Hepatocyte (in vitro differentiated cells): ENCODE measurements around the gene AUTS2. TPM values are rescaled to one million over a fixed set of nuclear protein-coding genes. Genes with fewer than 3 reads are reported as not detected.

Source experiments
- DNase-seq: peaks from one replicate; pipeline ENCODE4 v3.0.0-alpha.2; 2016; ENCODE audit warnings: low spot score
- H2AFZ ChIP-seq: fragments of 200-600 bp; sonication (generic); 2 replicates; pipeline ENCODE4 v1.6.0; 2016; ENCODE audit warnings: antibody characterized with exemption, mild to moderate bottlenecking
- H3K27ac ChIP-seq: fragments of 200-600 bp; sonication (generic); 2 replicates; pipeline ENCODE4 v1.5.1; 2016; ENCODE audit warnings: mild to moderate bottlenecking
- H3K27me3 ChIP-seq: fragments of 200-600 bp; sonication (generic); 2 replicates; pipeline ENCODE4 v1.6.1; 2016
- H3K36me3 ChIP-seq: fragments of 200-600 bp; sonication (generic); replicated peaks from 2 replicates; pipeline ENCODE4 v1.5.1; 2016; ENCODE audit warnings: low read depth; ENCODE audit not compliant: insufficient read depth
- H3K4me1 ChIP-seq: fragments of 200-600 bp; sonication (generic); 2 replicates; pipeline ENCODE4 v1.5.1; 2016; ENCODE audit warnings: mild to moderate bottlenecking, moderate library complexity; ENCODE audit not compliant: insufficient read depth
- H3K4me2 ChIP-seq: fragments of 200-600 bp; sonication (generic); 2 replicates; pipeline ENCODE4 v1.6.0; 2016
- H3K4me3 ChIP-seq: fragments of 200-600 bp; sonication (generic); 2 replicates; pipeline ENCODE4 v1.5.1; 2016; ENCODE audit warnings: mild to moderate bottlenecking
- H3K79me2 ChIP-seq: fragments of 200-600 bp; sonication (generic); 2 replicates; pipeline ENCODE4 v1.6.0; 2017; ENCODE audit warnings: mild to moderate bottlenecking
- H3K9me2 ChIP-seq: fragments of 200-600 bp; sonication (generic); replicated peaks from 2 replicates; pipeline ENCODE4 v1.6.0; 2017; ENCODE audit warnings: mild to moderate bottlenecking; ENCODE audit not compliant: insufficient read depth
- H3K9me3 ChIP-seq: fragments of 200-600 bp; sonication (generic); 2 replicates; pipeline ENCODE4 v1.5.1; 2016; ENCODE audit warnings: low read depth, mild to moderate bottlenecking
- H4K20me1 ChIP-seq: fragments of 200-600 bp; sonication (generic); 2 replicates; pipeline ENCODE4 v1.6.0; 2016; ENCODE audit warnings: mild to moderate bottlenecking; ENCODE audit not compliant: insufficient read depth, poor library complexity, severe bottlenecking
- EZH2 ChIP-seq: fragments of 200-600 bp; sonication (generic); IDR thresholded peaks from 2 replicates; pipeline ENCODE4 v1.6.1; 2016; ENCODE audit warnings: antibody characterized with exemption, mild to moderate bottlenecking, borderline replicate concordance
- EZH2phosphoT487 ChIP-seq: fragments of 200-600 bp; sonication (generic); IDR thresholded peaks from one replicate; pipeline ENCODE4 v1.6.1; 2018; ENCODE audit warnings: antibody characterized with exemption, mild to moderate bottlenecking, low read depth, moderate library complexity; ENCODE audit not compliant: unreplicated experiment, severe bottlenecking
- WGBS: methylation state at CpG from one replicate; pipeline ENCODE4 v1.1.6; 2016; ENCODE audit warnings: low lambda C conversion rate; ENCODE audit errors: missing lambda C conversion rate; 5-methylcytosine and 5-hydroxymethylcytosine counted together
- polyA plus RNA-seq: library from polyadenylated mRNA; unstranded; fragments of >200 nt; fragmentation: Nextera tagmentation; extraction: Ambion mirVana; gene quantifications from 2 replicates; pipeline ENCODE4 v1.2.1, GENCODE V29; 2016
- total RNA-seq: library from RNA; depleted of rRNA; stranded (reverse); fragments of >200 nt; gene quantifications from 2 replicates; pipeline ENCODE4 v1.2.3, GENCODE V29; 2014
- TF ChIP-seq, protein P1 (sequence below): fragments of 200-600 bp; sonication (generic); IDR thresholded peaks from 2 replicates; pipeline ENCODE4 v1.5.1; 2016; ENCODE audit warnings: antibody characterized with exemption, mild to moderate bottlenecking; ENCODE audit not compliant: poor library complexity

AUTS2 gene
- total and polyA plus RNA-seq, 2 experiments from 2014 or later, result 34.4 to 40.9 TPM

DNA sequence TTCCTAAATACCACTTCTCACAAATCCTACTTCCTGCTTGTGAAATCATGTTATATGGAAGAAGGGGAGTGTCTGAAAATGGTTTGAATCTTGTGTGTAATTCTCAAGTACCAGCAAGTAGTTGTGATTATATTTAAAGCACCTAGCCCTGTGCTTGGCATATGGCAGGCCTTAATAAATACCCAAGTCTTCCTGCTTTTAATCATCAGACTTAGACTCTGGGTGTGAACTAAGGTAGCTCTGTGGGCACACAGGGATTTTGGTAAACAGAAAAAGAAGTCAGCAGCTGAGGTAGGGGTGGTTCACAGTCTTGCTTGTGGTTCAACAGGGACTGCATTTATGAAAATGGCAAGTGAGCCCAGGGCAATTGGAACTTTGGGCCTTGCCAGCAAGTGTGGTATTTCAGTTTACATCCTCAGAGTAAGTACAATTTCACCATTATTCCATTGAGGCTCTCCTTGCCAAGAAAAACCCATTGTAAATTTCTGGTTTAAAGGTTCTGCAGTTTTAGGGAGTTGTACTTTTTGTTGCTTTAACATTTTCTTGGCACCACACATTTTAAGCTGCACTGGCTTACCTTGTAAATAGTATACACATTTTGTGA, 215.5 kb downstream of the AUTS2 start:
- Histone ChIP-seq H3K4me3 (no peak overlapping the region), H3K27me3 (no peaks in the 10 kb centered on the region), H3K27ac (no peak overlapping the region), H4K20me1 (peaks cover 6% of the 10 kb centered on the region), H3K79me2 (peaks cover 7% of the 10 kb centered on the region), H2AFZ (no peak overlapping the region), H3K9me2 (no peaks in the 10 kb centered on the region), H3K4me1 (peaks cover 44% of the 10 kb centered on the region), H3K36me3 (no peaks in the 10 kb centered on the region), H3K4me2 (no peak overlapping the region), H3K9me3 (no peaks in the 10 kb centered on the region)
- DNase-seq, result no peak
- TF ChIP-seq EZH2phosphoT487 (no peak), EZH2 (no peak)
- TF ChIP-seq, protein P1, sequence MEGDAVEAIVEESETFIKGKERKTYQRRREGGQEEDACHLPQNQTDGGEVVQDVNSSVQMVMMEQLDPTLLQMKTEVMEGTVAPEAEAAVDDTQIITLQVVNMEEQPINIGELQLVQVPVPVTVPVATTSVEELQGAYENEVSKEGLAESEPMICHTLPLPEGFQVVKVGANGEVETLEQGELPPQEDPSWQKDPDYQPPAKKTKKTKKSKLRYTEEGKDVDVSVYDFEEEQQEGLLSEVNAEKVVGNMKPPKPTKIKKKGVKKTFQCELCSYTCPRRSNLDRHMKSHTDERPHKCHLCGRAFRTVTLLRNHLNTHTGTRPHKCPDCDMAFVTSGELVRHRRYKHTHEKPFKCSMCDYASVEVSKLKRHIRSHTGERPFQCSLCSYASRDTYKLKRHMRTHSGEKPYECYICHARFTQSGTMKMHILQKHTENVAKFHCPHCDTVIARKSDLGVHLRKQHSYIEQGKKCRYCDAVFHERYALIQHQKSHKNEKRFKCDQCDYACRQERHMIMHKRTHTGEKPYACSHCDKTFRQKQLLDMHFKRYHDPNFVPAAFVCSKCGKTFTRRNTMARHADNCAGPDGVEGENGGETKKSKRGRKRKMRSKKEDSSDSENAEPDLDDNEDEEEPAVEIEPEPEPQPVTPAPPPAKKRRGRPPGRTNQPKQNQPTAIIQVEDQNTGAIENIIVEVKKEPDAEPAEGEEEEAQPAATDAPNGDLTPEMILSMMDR, result no peak

- H3K9me3 ChIP-seq, result no peaks in the 10 kb centered on the region
- H3K79me2 ChIP-seq, result peaks cover 7% of the 10 kb centered on the region
- no peak for TF ChIP-seq EZH2phosphoT487
- H2AFZ ChIP-seq, result no peak overlapping the region
- H3K36me3 ChIP-seq, result no peaks in the 10 kb centered on the region
- H3K4me3 ChIP-seq, result no peak overlapping the region
- no peaks in the 10 kb centered on the region for H3K27me3 ChIP-seq
- H4K20me1 ChIP-seq, result peaks cover 6% of the 10 kb centered on the region
- H3K9me2 ChIP-seq, result no peaks in the 10 kb centered on the region
- H3K27ac ChIP-seq, result peak overlapping the region; percentile 12
- H3K4me1 ChIP-seq, result peaks cover 48% of the 10 kb centered on the region
- DNase-seq, result no peak
- WGBS, result 76% methylated on average over 14 of the region's 14 CpGs
- peak overlapping the region; percentile 48 for H3K4me2 ChIP-seq
Measured at GRCh38 chr7:69814421-69814962, 216.2 kb downstream of the AUTS2 start.

- Histone ChIP-seq H3K27me3 (no peaks in the 10 kb centered on the region), H3K79me2 (peaks cover 7% of the 10 kb centered on the region), H3K27ac (no peak overlapping the region), H3K4me1 (peaks cover 49% of the 10 kb centered on the region), H3K4me2 (no peak overlapping the region), H3K36me3 (no peaks in the 10 kb centered on the region), H3K9me2 (no peaks in the 10 kb centered on the region), H3K9me3 (no peaks in the 10 kb centered on the region), H3K4me3 (no peak overlapping the region), H4K20me1 (peaks cover 6% of the 10 kb centered on the region), H2AFZ (no peak overlapping the region)
- no peak for TF ChIP-seq EZH2
- TF ChIP-seq, protein P1, result no peak
- no peak for TF ChIP-seq EZH2phosphoT487
- DNase-seq, result no peak
- WGBS, result 86% methylated on average over 3 of the region's 3 CpGs
Measured at GRCh38 chr7:69816501-69816900, 218.2 kb downstream of the AUTS2 start.

DNA sequence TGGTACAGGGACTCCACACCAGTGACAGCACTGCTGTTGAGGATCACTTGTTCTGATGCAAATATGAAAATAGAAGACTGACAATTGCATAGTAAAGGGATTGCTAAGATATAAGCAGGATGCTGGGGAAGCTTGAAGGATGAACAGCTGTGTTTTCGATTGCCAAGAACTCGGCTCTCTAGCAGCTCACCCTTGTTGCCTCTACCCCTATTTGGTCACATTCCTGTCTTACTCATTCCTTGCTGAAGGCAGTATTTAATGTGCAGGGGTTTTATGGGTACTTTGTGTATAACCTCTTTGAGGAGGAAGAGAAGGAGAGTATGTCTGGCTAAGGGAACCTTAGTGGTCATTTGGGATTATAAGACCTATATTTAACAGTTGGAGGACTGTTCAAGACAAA, 218.8 kb downstream of the AUTS2 start:
- Histone ChIP-seq H2AFZ (no peak overlapping the region), H3K4me2 (no peak overlapping the region), H3K36me3 (no peaks in the 10 kb centered on the region), H3K9me2 (no peaks in the 10 kb centered on the region), H3K27me3 (no peaks in the 10 kb centered on the region), H3K4me1 (peaks cover 43% of the 10 kb centered on the region), H3K4me3 (no peak overlapping the region), H3K79me2 (peaks cover 7% of the 10 kb centered on the region), H3K27ac (no peak overlapping the region), H3K9me3 (no peaks in the 10 kb centered on the region), H4K20me1 (peaks cover 6% of the 10 kb centered on the region)
- TF ChIP-seq EZH2phosphoT487 (no peak), EZH2 (no peak)
- TF ChIP-seq, protein P1, result no peak
- no peak for DNase-seq
- WGBS, result 63% methylated on average over 2 of the region's 2 CpGs
